Ishikawa (cell line): ENCODE results near the gene CCDC7.

ENCODE experiments used
- CEBPB ChIP-seq: IDR thresholded peaks from 2 replicates; pipeline ENCODE4 v1.6.1; 2012
- CREB1 ChIP-seq: IDR thresholded peaks from 2 replicates; pipeline ENCODE4 v1.6.1; 2012; ENCODE audit warnings: low read depth
- EGR1 ChIP-seq: IDR thresholded peaks from 2 replicates; pipeline ENCODE4 v1.6.1; 2012
- EP300 ChIP-seq: IDR thresholded peaks from 2 replicates; pipeline ENCODE4 v1.6.1; 2012; ENCODE audit warnings: borderline replicate concordance
- FOXM1 ChIP-seq: IDR thresholded peaks from 2 replicates; pipeline ENCODE4 v1.6.1; 2012; ENCODE audit warnings: low read depth, borderline replicate concordance
- MAX ChIP-seq: IDR thresholded peaks from 2 replicates; pipeline ENCODE4 v1.6.1; 2012
- NFIC ChIP-seq: IDR thresholded peaks from 2 replicates; pipeline ENCODE4 v1.6.1; 2012
- RAD21 ChIP-seq: IDR thresholded peaks from 2 replicates; pipeline ENCODE4 v1.6.1; 2012; ENCODE audit warnings: low read depth
- REST ChIP-seq: IDR thresholded peaks from 2 replicates; pipeline ENCODE4 v1.6.1; 2012; ENCODE audit warnings: low read depth, mild to moderate bottlenecking
- TAF1 ChIP-seq: IDR thresholded peaks from 2 replicates; pipeline ENCODE4 v1.6.1; 2012; ENCODE audit warnings: low read depth, mild to moderate bottlenecking
- TCF12 ChIP-seq: IDR thresholded peaks from 2 replicates; pipeline ENCODE4 v1.6.1; 2012; ENCODE audit warnings: low read depth
- TEAD4 ChIP-seq: IDR thresholded peaks from 2 replicates; pipeline ENCODE4 v1.6.1; 2012
- USF1 ChIP-seq: IDR thresholded peaks from 2 replicates; pipeline ENCODE4 v1.6.1; 2012
- YY1 ChIP-seq: IDR thresholded peaks from 2 replicates; pipeline ENCODE4 v1.6.1; 2012; ENCODE audit warnings: low read depth
- ZBTB7A ChIP-seq: IDR thresholded peaks from 2 replicates; pipeline ENCODE4 v1.6.1; 2012; ENCODE audit warnings: low read depth

The CCDC7 gene

GRCh38 chr10:32540691-32541470 is 94.9 kb downstream of the CCDC7 start:
- TF ChIP-seq TAF1 (no peak), USF1 (no peak), CREB1 (no peak), ZBTB7A (no peak), RAD21 (no peak)

GRCh38 chr10:32548208-32548607 is 102.3 kb downstream of the CCDC7 start:
- TF ChIP-seq TCF12 (no peak), CEBPB (no peak), TEAD4 (no peak), YY1 (no peak)

- no peak for TF ChIP-seq TAF1
- no peak for TF ChIP-seq MAX
- TF ChIP-seq EP300: no peak
- no peak for TF ChIP-seq CEBPB
- no peak for TF ChIP-seq RAD21
- TF ChIP-seq TCF12: no peak
- no peak for TF ChIP-seq CREB1
- TF ChIP-seq NFIC: no peak
- TF ChIP-seq FOXM1: no peak
Observed at GRCh38 chr10:32556783-32557395, 110.9 kb downstream of the CCDC7 start.

- TF ChIP-seq TCF12 (no peak), EGR1 (no peak), TAF1 (no peak), FOXM1 (no peak)
Observed at GRCh38 chr10:32577448-32577847, 131.5 kb downstream of the CCDC7 start.

- TF ChIP-seq MAX: no peak
- TF ChIP-seq RAD21: no peak
- TF ChIP-seq EP300: no peak
- no peak for TF ChIP-seq EGR1
- no peak for TF ChIP-seq FOXM1
- TF ChIP-seq USF1: no peak
- TF ChIP-seq CEBPB: no peak
- no peak for TF ChIP-seq TCF12
- TF ChIP-seq TEAD4: no peak
- no peak for TF ChIP-seq TAF1
- TF ChIP-seq NFIC: no peak
- TF ChIP-seq REST: no peak
Observed at GRCh38 chr10:32582946-32583345, 137.0 kb downstream of the CCDC7 start.

GRCh38 chr10:32600317-32600716 is 154.4 kb downstream of the CCDC7 start:
- TF ChIP-seq EGR1 (no peak), RAD21 (no peak), TAF1 (no peak), TEAD4 (no peak), TCF12 (no peak), CEBPB (no peak), FOXM1 (no peak), USF1 (no peak), ZBTB7A (no peak), EP300 (no peak), CREB1 (no peak), NFIC (no peak), MAX (no peak), YY1 (no peak), REST (no peak)
